HG03039 (cell line): ENCODE data around the gene SYCE3.
A peak's percentile ranks its signal among the peaks of the same experiment; 100 is the strongest.

Experiments used
- ATAC-seq: cut with Tn5 transposase; IDR thresholded peaks from one replicate; pipeline ENCODE4 v1.9.1; 2021; ENCODE audit warnings: mild to moderate bottlenecking, moderate library complexity; ENCODE audit not compliant: unreplicated experiment

The SYCE3 gene

GRCh38 chr22:50532824-50533796 is 29.6 kb downstream of the SYCE3 start:
- ATAC-seq = no peak

DNA sequence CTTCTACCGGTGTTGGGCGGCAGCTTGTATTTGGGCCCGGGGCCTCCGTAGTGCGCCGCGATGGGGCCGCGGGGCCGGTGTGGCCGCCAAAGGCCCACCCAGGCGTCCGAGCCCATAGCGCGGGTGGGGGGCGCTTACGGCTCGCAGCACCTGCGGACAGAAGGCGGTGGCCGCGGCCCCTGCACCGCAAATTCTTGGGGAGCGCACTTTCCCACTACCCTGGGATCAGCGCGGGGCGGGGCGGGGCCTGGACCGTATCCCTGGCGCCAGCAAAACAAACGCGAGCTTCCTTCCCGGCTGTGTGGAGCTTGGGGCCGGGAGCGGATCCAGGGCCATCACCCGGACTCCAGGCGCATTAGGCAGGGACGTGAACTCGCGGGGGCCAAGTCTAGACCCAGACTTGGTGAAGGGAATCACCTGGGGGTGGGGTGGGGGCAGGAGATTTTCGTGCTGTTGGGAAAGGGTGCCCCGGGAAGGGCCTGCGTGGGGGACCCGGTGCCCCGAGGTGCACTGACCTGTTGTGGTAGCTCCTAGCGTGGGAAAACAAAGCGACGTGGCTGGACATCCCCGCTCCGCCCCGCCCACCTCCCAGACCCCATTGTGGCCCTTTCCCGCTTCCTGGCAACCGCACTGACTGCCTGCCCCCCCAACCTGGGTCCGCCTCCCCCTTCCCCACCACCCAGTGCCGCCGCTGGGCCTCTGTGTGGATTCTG is 30.6 kb downstream of the SYCE3 start:
- ATAC-seq = no peak

- no peak for ATAC-seq
These were observed 31.2 kb downstream of the SYCE3 start for GRCh38 chr22:50531546-50531961.

DNA sequence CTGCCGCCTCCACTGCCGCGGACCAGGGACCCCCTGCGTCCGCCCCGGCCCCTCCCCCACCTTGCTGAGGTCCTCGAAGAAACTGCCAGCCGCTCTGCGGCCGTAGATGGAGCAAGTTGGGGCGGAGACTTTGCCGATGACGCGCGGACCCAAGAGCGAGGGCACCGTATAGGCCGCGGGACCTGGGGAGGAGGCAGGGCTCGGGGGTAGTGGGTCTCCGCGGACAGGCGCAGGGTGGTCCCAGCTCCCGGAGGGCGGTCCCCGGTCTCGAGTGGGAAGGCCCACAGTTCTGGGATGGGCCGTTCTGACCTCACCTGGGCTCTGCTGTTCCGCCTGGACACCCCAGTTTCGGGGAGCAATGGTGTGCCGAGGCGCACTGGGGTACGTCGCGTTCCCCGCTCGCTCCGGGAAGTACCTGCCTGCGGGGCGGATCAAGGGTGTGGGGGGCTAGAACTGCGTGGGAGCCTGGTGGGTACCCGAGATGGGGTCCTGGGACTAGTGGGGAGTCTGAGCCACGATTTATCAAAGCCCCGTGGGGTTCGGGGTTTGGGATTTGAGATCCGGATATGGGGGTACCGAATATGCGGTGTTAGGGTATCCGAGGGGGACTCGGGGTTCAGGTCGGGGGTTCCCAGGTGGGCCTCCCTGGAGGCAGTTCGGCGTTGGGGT is 31.7 kb downstream of the SYCE3 start:
- ATAC-seq = no peak

DNA sequence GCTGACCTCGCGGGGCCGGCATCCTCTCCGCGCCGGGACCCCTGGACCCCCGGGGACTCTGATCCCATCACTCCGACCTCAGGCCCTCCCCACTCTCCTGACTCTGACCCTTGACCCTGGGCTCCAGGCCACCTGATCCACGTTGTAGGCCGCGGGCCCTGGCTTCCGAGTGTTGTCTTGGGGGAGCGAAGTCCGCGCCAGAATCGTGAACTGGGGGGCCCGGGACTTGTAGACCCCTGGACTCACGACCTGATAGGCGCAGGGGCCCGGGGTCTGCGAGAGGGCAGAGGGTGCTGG is 32.2 kb downstream of the SYCE3 start:
- ATAC-seq = no peak

DNA sequence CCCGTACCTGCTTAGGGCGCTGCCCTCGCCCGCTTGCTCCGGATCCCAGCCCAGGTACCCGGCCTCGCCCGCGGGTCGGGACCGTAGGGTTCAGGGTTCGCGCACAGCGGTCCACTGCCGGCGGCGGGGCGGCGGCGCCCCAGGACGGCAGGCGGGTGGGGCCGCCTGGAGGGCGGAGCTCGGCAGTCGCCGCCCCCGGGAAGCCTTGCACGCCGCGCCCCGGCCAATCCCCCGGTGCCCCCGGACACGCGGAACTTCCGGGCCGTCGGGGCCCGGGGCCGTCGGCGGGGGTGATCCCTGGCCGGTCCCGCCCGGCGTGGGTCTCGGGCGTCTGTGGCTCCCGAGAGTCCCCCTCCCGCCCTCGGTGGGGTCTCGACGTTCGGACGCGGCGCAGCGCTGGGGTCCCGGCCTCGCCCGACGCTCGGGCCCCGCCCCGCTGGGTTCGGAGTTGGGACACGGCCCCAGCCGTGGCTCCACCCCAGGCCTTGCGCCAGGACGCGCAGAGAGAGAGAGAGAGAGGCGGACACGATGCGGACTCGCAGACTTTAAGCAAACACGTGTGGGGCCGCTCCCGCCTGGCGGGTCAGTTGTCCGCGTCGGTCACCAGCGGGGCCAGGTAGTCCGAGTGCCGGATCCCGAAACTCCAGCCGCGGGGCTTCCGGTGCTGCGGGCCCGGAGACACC is 32.7 kb downstream of the SYCE3 start, which contains the start of gene TYMP:
Gene TYMP, minus strand, starts transcription at position 116 of the 683 bp plus-strand sequence. CDS start 303 bp downstream, outside the sequence.
- peak; percentile 19 for ATAC-seq

- ATAC-seq = no peak
These were observed 33.3 kb downstream of the SYCE3 start for GRCh38 chr22:50529416-50529896.

GRCh38 chr22:50528682-50529415 is 33.9 kb downstream of the SYCE3 start:
- ATAC-seq = no peak

GRCh38 chr22:50527921-50528681 is 34.6 kb downstream of the SYCE3 start:
- ATAC-seq = no peak

GRCh38 chr22:50526834-50527801 is 35.6 kb downstream of the SYCE3 start:
- ATAC-seq = no peak

- peak; percentile 24 for ATAC-seq
These were observed 36.4 kb downstream of the SYCE3 start for GRCh38 chr22:50526108-50526833.

DNA sequence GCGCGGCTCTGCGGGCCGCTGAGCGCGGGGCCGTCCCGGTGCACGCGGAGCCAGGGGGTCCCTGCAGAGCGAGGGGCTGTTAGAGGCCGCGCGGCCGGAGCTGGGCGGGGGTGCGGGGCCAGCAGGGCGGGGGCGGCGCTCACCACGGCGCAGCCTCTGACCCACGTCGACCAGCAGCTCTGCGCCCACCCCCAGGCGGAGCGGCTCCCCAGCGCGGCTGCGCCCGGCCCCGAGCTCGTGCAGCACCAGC is 36.9 kb downstream of the SYCE3 start:
- ATAC-seq = peak; percentile 18

GRCh38 chr22:50525104-50525857 is 37.4 kb downstream of the SYCE3 start, which contains the start of gene SCO2:
Gene SCO2 (minus strand): TSS chr22:50525598. CDS start chr22:50524411, 1,187 bp downstream.
- peak; percentile 38 for ATAC-seq

DNA sequence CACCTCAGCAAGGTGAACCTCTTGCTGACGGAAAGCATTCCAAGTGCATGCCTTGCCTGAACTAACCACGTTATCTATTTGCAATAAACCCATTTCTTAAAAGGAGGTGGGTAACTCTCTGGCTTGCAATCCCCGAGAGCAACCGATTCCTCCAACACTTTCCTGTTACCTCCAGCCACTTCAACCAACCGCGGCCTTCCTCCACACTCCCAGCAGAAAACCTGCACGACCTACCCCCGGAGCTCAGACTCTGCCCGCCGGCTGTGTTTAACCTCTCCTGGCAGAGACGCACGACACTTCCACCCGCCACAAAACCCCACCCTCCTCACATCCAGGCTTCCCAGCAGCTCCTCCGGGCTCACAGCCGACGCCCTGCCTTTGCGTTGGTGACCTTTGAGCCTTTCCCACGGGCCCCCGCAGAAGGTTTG is 38.0 kb downstream of the SYCE3 start:
- no peak for ATAC-seq

DNA sequence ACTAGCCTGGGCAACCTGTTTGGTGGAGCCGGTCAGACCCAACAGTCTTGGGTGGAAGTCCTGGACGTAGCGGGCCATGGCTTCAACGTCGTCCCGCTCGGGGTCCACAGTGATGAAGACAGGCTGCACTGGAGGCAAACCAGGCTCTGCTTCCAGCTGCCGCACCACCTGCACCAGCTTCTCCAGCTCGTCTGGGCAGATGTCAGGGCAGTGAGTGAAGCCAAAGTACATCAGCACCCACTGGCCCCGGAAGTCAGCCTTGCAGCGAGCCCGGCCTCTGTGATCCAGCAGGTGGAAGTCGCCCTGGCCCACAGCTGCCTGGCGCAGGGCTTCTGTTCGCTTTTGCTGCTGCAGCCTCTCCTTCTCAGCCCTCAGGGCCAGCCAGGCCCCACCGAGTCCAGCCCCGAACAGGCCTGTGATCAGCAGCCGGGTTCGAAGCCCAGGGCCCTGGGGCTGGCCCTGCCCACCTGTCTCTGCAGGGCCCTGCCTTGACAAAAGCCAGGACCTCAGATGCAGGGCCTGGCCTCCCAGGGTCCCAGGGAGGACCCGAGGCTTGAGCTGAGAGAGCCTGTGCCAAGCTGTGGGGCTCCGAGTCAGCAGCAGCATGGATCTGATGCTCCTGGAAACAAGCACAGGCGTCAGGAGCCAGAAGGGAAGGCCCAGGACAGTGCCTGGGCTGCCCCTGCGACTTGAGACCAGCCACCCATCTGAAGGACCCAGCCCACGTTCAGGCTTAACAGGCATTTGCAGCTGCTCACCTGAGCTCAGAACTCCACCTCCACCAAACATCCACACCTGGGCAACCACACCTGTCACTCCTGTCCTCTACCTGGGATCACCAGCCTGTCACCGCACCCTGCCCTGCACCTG is 38.7 kb downstream of the SYCE3 start:
- ATAC-seq = no peak

DNA sequence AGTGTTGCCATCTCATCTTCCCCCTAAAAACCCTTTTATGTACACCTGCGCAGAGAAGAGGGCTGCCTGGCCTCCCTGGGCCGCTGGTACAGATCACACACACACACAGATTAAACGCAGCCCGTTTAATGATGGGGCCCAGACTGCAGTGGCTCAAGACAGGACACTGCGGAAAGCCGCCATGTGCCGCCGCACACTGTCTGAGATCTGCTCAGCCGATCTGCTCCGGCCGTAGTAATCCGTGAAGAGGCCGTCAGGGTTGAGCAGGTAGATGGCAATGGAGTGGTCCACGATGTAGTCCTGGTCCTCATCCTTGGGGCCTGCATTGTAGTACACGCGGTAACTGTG is 39.3 kb downstream of the SYCE3 start:
- no peak for ATAC-seq
